GM12873 (cell line): ENCODE measurements around the gene CHD6.

Experiments used
- TF ChIP-seq, protein P1 (sequence below): IDR thresholded peaks from 2 replicates; pipeline ENCODE4 v1.5.1; 2012; ENCODE audit warnings: low read depth, mild to moderate bottlenecking, moderate library complexity, low read length, control low read depth; ENCODE audit not compliant: insufficient read depth; ENCODE audit errors: missing control alignments

CHD6 gene

DNA sequence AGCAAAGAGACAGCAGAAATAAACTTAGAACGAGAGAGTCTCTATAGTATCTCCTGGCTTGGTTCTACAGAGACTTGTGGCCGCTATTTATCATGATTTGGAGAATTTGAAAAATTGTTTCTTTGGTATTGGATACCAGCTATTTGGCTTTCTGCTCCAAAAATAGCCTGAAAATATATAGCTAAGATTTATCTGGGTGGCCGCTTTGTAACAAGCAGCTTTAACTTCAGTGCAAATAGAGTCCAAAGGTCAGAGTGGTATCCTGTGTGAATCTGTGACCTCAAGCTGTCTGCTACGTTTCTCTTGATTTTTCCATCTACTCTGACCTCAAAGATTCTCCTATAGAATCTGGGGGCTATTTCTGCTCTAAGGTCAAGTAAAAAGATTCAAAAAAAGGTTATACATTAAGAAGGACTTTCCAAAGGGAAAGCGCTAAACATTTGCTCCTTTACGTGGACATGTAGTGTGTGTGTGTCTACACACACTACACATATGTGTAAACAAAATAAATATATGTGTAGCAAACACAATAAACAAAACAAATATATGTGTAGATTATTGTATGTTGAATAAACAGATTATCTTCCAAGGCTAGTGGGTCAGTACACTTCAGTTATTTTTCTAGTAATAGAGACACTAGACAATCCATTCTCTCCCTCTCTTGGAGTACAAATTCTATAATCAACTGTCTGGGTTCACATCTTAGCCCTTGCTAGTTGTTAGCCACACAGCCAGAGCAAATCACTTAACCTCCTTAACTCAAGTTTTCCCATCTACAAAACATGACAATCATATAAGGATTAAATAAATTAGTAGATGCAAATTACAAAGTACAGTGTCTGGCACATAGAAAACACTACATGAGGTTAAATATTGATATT lies 40.8 kb downstream of the CHD6 start:
- TF ChIP-seq, protein P1, sequence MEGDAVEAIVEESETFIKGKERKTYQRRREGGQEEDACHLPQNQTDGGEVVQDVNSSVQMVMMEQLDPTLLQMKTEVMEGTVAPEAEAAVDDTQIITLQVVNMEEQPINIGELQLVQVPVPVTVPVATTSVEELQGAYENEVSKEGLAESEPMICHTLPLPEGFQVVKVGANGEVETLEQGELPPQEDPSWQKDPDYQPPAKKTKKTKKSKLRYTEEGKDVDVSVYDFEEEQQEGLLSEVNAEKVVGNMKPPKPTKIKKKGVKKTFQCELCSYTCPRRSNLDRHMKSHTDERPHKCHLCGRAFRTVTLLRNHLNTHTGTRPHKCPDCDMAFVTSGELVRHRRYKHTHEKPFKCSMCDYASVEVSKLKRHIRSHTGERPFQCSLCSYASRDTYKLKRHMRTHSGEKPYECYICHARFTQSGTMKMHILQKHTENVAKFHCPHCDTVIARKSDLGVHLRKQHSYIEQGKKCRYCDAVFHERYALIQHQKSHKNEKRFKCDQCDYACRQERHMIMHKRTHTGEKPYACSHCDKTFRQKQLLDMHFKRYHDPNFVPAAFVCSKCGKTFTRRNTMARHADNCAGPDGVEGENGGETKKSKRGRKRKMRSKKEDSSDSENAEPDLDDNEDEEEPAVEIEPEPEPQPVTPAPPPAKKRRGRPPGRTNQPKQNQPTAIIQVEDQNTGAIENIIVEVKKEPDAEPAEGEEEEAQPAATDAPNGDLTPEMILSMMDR = no peak

DNA sequence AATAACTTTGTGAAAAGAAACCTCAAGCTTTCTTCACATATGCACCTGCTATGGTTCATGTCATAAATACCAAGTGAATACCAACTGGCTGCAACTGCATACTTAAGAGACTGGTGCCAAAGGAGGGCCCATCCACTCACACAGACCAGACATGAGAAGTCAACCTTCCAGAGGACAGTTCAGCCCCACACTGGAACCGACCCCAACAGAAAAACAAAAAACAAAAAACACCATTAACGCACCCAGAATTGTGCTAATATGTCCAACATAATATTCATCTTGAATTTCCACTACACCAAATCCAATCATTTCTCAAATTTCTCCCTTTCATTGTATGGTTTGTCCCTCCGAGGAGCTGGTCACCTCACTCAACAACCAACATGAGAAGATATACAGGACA lies 42.8 kb downstream of the CHD6 start:
- TF ChIP-seq, protein P1 = no peak

DNA sequence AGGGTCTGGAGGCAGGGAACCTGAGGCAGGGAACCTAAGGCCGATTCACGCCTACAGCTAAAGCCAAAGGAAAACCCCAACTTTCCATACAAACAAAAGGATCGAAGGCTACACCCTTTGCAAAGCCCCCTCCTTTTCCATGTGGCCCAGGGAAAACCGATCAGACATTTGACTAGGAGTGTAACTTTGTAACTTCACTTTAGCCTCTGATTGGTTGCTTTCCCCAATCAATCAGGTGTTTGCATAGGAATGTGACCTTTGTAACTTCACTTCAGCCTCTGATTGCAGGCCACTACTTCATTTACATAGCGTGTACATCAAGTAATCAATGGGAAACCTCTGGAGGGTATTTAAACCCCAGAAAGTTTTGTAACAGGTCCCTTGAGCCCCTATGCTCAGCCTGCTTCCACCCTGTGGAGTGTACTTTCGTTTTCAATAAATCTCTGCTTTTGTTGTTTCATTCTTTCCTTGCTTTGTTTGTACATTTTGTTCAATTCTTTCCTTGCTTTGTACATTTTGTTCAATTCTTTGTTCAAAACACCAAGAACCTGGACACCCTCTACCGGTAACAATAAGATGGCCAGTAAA lies 43.3 kb downstream of the CHD6 start:
- TF ChIP-seq, protein P1 = no peak

DNA sequence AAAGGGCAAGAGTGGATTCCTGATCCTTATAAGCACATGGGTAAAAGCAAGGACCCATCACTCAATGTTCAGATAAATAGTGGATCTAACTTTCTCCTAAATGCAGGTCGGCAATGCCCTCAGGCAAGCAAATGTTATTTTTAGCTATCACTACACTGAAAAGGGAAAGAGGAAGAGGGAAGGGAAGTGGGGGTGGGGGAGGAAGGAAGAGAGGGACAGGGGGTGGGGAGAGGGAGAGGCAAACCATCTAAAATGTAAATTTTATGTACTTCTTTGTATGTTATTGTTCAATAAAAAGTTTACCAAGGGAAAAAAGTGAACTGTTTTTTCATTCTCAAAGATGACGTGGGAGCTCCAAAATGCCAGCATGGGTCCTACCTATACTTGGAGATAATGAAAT lies 44.2 kb downstream of the CHD6 start:
- TF ChIP-seq, protein P1 = no peak

DNA sequence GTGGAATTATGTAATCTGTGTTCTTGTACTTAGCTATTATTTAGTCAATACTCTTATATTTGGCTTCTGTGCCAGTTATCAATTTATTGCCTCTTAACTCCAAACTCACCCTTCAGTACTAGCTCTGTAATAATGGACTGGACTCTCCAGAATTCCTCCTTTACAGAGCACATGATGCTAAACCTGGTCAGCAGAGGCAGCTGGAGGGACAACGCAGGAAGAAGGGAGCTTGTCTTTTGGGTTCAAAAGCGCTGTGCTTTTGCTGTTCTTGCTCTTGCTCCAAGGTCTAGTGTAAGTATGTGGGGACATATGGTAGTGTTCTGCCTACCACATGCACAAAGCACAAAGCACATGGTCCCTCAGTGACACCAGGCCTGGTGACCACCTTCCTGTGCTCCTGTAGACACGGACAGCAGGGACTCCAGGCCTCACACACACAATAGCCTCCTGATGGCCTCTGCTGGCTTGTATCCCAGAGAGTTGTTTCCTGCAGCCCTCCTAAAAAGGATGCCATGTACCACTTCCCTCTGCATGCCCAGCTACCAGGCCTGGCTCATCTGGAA lies 46.1 kb downstream of the CHD6 start:
- TF ChIP-seq, protein P1 = no peak

DNA sequence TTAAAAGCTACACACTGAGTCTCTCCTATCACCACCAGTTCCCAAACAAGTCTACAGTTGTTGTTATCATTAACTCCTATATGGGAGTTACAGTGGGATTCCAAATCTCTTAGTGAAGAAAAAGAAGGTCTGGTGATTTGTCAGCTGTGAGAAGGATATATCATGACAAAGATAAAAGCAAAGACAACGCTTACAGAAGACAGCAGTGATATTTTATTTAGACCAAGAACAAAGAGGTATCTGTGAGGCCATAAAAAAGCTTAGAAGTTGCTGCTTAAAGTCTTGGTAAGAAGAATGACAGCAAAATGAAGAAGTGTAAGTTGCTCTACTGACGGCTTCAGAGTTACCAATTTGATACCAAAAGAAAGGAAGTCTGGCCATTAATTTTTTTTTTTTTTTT lies 47.2 kb downstream of the CHD6 start:
- TF ChIP-seq, protein P1 = no peak

DNA sequence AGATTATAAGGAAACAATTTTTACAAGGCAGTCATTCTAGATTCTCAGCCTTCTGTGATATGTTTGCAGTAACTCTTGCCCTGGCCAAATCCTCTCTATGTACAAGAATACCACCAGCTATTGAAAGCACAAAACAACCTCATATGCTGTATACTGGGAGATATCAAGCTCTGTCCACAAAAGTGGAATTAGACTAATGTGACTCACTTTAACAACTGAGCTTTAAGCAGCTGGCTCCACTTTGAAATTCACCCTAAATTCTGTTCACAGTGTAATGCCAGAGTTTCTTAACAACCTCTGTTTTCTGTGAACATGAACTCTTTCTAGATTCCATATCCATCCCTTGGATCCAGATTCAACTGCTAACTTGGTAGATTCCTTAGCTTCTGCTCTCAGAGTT lies 47.6 kb downstream of the CHD6 start:
- TF ChIP-seq, protein P1 = no peak
